GM12864 (cell line): Measurements from ENCODE around the gene TAF9B.

Experiments
- DNase-seq: peaks from one replicate; pipeline ENCODE4 v3.0.0-alpha.2; 2011; ENCODE audit warnings: low read depth
- H3K4me3 ChIP-seq: 2 replicates; pipeline ENCODE4 v1.5.1; 2011; ENCODE audit warnings: mild to moderate bottlenecking, low read depth, low read length, control low read depth
- CTCF ChIP-seq: IDR thresholded peaks from 2 replicates; pipeline ENCODE4 v1.5.1; 2011; ENCODE audit warnings: low read depth, mild to moderate bottlenecking, moderate library complexity, low read length, control low read depth, inconsistent platforms; ENCODE audit errors: missing control alignments

TAF9B gene

GRCh38 chrX:78111140-78111931, 28.1 kb downstream of the TAF9B start:
- DNase-seq, result no peak
- TF ChIP-seq CTCF, result no peak
- no peak overlapping the region for H3K4me3 ChIP-seq

- TF ChIP-seq CTCF, result no peak
- no peak for DNase-seq
- H3K4me3 ChIP-seq, result no peak overlapping the region
Measured at GRCh38 chrX:78109458-78109857, 30.0 kb downstream of the TAF9B start.

- TF ChIP-seq CTCF, result no peak
- H3K4me3 ChIP-seq, result peak overlapping the region; percentile 81
- DNase-seq, result no peak
Measured at GRCh38 chrX:78106651-78106986, 32.8 kb downstream of the TAF9B start.

GRCh38 chrX:78105944-78106650, 33.4 kb downstream of the TAF9B start:
- H3K4me3 ChIP-seq, result peak overlapping the region; percentile 81
- no peak for TF ChIP-seq CTCF
- DNase-seq, result no peak

GRCh38 chrX:78104447-78105176, 34.8 kb downstream of the TAF9B start:
- H3K4me3 ChIP-seq, result peak overlapping the region; percentile 81
- DNase-seq, result peak; percentile 46

More at GRCh38 chrX:78104447-78105176, 34.8 kb downstream of the TAF9B start:
- TF ChIP-seq CTCF, result no peak
